Kidney tubule cell (primary cell): ENCODE data around the gene CHCHD3.
"Not testable (repeated sequence)": the region's sequence is repeated elsewhere in the genome, so short reads cannot be mapped to it uniquely, and the experiment has no call there.

ENCODE experiments used
- DNase-seq: peaks from one replicate; pipeline ENCODE4 v3.0.0-alpha.2; 2018; ENCODE audit warnings: low spot score

CHCHD3 gene

DNA sequence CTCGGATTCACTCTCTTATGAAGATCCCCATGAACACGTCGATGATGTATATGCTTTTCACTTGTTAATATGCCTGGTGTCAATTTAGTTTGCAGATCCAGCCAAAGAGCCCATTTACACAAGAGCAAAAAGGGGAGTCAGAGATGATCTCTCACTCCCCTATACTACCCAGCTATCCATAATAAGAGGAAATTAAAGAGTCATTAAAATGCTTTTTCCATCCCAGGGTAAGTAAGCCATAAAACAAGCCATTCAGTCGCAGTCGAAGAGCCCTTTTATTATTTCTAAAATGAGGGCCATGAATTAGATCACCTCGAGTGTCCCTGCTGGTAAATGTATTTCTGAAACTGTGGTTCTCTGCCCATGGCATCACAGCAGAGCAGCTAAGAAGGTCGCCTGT, 41.2 kb downstream of the CHCHD3 start:
- DNase-seq = no peak

DNA sequence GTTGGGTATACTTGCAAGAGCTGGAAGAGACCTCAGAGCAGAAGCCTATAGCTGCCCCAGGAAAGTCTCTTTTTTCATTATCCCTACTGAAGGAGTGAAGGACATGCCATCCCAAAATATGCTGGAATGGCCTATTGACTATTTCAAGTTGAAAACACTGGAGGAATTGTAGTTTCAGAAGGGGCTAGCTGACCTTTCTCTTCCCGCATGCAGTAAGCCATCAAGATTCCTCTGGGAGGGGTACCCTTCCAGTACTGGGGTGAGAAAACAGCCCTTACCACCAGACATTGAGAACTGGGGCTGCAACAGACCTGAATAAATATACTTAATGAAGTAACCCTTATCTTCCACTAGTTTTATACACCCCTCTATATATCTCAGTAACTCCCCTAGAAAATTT, 41.7 kb downstream of the CHCHD3 start:
- DNase-seq = no peak

DNA sequence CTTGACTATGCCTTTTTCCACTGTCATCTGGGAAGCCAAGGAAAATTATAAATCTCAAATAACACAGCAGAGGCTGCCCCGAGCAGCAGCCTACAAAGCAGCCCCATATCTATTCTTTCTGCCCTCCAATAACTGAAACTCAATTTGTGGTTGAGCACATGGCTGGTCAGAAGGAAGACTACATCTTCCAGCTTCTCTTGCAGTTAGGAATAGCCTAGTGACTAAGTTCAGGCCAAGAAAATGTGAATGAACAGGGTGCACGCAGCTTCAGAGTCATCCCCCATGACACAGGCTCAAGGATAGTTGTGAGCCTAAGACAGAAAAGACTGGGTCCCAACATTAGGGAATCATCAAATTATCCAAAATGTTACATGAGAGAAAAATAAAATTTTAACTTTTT, 42.3 kb downstream of the CHCHD3 start:
- DNase-seq = no peak

DNA sequence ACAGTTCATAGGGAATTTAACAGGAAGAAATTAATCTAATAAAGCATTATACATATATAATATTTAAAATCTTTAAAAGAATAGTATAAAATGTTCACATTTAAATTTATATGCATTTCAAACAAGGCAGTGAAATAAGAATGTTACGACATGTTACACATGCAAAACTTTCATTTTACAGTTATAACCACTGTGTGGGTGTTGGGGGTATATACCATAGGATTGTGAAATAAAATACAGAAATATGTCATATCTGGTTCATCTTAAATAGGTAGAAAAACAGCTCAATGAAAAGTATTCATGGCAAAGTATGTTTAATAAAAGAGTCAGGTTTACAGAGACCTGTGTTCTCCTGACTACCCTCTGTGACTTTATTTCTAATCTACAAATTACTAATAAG, 45.6 kb downstream of the CHCHD3 start:
- no peak for DNase-seq

DNA sequence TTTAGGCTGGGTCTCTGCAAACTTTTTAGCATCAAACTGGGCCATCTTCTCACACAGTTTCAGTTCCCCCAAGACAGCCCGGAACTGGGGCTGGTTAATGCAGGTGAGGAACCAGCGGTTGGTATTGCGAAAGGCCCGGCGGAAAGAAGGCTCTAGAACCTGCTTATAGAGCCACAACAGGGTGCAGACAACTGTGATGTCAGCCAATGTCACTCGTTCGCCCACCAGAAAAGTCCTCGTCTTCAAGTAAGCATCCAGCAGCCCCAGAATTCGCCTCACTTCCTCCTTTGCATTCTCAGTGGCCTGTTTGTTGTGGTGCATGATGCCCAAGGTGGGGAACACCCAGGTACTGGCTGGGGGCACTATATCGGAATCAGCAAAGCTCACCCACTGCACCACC, 46.6 kb downstream of the CHCHD3 start:
- not testable (repeated sequence) for DNase-seq

DNA sequence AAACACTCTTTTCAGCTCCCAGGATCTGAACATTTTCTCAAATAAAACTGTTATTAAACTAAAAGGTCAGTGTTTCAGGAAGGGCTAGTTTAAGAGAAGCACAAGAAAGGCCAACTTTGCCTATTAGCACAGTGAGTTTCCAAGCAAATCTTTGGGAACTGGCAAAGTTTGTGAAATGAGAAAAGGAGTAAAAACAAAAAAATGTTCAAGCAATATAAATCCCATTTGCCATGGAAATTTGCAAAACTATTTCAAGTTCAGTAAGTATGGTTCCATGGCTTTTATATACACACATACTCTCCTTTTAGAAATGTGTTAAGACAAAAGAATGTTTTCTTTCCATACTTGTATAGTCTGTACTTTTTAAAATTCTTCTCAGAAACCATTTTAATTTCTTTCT, 51.5 kb downstream of the CHCHD3 start:
- DNase-seq = no peak

DNA sequence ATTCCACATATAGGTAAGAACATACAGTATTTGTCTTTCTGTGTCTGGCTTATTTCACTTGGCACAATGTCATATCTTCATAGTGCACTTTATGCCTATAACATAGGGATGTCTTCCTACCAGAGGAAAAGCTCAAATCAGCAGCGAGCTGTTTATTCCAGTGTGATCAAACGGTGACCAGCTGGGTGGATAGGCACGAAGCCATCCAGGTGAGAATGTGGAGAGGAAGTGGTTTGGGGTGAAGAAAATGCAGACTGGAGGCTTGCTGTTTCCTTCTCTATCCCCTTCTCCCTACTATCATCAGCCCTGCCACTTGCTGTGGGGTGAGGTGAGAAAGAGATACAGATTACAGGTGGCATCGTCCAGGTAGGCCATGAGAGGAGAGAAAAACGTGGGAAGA, 52.4 kb downstream of the CHCHD3 start:
- no peak for DNase-seq

DNA sequence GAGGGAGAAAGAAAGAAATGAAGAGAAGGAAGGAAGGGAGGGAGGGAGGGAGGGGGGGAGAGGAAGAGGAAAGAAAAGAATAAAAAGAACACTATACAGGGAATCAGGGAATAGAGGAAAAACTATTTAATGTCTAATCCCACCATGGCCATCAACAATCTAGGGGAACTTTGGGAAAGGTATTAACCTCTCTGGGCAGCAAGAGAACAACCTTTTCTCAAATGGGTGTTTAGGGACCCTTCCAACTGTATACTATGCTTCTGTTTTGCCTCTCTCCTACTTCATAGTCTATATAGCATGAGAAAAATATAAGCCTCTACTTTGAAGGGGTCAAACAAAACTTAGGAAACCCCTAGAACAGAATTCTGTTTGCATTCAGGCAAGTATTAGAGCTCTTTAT, 54.5 kb downstream of the CHCHD3 start:
- no peak for DNase-seq

DNA sequence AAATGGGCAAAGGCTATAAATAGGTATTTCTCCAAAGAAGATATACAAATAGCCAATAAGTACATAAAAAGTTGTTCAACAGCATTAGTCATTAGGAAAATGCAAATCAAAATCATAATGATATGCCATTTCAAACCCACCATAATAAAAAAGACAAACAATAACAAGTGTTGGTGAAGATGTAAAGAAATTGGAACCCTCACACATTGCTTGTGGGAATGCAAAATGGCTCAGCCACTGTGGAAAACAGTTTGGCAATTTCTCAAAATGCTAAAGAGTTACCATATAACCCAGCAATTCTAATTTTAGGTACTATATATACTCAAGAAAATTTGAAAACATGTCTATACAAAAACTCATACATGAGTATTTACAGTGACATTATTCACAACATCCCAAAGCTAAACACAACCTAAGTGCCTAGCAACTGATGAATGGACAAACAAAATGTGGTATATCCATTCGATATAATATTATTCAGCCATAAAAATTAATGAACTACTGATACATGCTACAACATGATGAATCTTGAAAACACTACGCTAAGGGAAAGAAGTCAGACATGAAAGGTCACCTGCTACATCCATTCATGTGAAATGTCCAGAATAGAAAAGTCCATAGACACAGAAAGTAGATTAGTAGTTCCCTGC, 55.6 kb downstream of the CHCHD3 start:
- DNase-seq = no peak

DNA sequence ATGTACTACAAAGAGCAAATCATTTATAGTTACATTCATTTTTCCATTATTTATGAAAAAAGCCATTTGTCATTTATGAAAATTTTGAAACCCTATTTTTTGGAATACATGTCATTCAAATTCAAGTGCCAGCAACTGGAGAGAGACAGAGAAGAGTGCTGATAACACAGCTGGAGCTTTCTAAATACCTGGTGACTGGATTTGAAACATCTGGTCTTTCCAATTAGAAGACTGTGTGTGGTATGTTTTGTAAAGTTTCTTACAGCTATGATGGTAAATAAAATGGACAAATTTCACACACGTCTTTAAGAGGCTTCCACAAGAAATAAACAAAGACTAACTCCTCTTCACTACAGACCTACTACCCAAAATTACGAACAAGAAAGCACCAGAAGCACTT, 56.8 kb downstream of the CHCHD3 start:
- DNase-seq = no peak

DNA sequence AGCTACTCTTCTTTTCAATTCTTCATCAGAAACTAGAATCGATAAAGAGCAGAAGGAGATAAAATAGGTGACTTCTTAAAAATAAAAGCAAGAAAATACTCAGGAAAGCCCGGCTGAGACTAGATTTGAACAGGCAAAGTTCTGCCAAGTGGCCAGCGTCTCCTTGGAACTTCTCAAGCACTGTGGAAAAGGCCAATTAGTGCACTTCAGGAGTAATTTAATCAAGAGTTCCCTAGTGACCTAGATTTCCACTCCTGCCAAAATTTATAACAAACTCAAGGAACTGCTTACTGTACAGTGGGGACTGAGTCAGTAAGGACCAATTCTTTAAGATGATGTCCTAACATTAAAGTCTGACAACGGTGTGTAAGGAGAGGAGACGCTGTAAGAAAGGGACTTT, 57.3 kb downstream of the CHCHD3 start:
- DNase-seq = no peak

DNA sequence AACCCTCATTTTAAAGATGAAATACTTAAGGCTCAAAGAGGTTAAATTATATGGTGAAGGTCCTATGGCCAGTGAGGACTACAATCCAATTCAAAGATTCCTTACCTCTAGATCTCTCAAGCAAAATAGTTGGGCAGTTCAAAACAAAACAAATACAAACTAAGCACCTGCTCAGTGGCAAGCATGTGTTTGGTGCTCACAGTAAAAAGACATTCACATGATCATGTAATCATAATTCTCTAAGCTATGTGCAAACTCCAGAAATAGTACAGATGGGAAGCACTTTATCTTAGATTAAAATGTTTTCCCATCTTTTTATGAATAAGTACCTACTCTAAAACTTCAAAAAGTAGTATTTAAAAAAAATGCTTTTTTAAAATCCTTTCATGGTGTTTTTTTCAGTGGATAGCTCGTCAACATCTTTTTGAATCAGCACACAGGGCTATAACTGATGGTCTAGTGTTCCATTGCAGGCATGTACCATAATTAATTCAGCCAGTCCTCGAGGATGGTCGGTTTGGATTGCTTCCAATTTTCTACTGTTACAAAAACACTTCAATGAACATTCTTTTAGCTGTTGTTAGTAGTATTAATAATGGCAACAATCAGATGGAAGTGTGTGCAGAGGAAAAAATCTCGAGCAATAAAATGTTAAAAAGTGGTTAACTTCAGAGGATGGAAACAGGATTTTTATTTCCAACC, 58.4 kb downstream of the CHCHD3 start:
- no peak for DNase-seq

DNA sequence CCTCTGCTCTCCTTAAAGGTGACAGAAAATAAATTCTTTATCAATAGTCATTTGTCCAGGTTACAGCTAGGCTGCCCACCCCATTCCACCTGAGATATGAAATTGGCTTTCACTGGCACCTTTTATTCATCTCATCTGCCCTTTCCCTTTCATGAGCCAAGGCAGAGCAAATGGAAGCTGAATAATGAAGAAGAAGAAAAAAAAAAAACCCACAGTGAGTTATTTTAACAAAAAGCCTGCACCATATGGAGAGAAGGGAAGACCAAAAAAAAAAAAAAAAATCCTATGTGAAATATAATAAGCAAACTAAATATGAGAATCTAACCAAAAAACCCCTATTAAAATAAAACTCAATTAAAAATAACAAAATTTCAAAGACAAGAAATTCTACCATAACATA, 59.2 kb downstream of the CHCHD3 start:
- no peak for DNase-seq

DNA sequence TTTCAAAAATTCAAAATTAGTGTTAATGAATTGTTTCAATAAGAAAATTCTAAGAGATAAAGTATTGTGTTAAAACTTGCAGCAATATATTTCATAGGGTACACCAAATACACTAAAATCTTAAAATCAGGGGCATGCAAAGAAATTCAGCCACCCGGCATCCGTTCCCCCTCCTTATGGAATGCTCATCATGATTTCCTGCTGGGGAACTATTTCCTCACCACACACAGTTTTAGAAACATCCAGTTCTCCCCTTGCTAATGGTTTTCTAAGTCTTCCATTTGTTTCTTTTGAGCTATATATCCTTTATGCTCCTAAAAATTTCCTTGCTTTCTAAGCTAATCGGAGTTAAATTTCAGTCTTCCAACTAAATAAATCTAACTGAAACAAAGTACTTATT, 60.7 kb downstream of the CHCHD3 start:
- DNase-seq = no peak

DNA sequence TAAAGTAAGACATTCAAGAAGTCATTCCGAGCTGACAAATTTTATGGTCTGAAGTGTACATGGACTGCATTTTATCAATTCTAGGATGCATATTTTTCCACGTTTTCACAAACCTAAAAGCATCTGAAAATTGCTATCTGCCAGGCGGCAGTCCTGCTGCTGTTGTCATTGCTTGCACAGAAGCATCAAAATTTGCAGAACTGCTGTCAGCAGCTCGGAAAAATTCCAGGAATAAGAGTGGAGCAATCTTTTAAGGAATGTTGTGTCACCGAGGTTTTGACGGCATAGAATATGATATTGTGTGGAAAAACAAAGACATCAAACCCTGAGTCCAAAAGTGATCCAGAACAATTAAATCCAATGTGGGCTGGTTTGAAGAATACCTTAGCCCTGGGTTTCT, 61.4 kb downstream of the CHCHD3 start:
- no peak for DNase-seq

DNA sequence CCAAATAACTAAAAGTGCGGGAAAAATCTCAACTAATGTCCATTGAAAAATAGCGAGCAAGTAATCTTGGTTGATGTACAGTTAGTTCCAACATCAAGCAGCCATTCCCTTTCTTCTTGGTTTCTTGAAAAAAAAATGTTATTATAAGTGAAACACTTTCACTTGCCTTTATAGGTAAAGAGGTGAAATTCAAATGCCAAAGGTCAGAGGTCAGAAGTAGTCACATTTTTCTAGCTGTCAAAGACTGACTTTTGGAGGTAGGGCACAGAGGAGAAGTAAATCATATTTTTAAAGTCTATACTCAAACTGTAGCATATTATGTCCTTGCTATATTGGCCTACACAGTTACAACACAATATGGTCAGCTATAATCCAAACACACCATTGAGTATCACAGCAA, 62.3 kb downstream of the CHCHD3 start:
- no peak for DNase-seq

DNA sequence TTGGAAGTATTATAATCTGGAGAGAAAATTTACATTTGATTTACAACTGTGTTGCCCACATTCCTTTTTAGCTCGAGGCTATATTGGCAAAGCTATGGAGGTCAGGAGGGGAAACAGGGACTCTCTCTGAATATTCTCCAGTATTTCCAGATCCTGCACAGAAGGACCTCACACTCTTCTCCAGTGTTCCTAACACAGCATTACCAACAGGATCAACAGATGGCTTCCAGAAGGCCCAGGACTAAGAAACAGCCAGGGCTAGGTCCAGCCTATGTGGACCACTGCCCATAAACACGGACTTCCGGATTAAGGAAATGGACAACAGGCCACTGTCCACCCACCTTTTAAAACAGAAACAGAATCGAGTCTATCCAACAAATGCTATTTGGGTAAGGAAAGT, 65.3 kb downstream of the CHCHD3 start:
- no peak for DNase-seq

DNA sequence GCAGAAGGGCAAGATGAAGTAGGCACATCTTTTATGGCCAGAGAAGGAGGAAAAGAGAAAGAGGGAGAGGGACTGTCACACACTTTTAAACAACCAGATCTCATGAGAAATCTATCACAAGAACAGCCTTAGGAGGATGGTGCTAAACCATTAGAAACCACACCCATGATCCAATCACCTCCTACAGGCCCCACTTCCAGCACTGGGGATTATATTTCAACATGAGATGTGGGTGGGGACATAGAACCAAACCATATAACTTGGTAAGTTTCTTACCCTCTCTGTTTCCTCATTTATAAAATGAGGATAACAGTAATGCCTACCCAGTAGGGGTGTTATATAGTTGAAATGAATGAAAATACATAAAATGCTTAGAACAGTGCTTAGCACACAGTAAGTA, 66.0 kb downstream of the CHCHD3 start:
- no peak for DNase-seq

DNA sequence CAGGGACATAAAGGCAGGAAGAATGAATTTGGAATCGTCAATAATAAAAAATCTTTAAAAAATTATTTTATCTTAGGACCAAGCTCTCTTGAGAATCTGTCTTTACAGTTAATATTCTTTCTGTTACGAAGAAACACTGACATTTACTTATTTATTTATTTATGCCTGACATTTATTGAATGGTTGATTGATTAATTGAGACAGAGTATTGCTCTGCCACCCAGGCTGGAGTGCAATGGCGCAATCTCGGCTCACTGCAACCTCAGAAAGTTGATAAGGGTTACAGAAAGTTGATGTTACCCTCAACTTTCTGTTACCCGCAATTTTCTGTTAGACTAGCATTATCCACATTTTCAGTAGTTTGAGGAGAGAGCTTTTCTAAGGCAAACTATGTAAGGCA, 70.1 kb downstream of the CHCHD3 start:
- no peak for DNase-seq

DNA sequence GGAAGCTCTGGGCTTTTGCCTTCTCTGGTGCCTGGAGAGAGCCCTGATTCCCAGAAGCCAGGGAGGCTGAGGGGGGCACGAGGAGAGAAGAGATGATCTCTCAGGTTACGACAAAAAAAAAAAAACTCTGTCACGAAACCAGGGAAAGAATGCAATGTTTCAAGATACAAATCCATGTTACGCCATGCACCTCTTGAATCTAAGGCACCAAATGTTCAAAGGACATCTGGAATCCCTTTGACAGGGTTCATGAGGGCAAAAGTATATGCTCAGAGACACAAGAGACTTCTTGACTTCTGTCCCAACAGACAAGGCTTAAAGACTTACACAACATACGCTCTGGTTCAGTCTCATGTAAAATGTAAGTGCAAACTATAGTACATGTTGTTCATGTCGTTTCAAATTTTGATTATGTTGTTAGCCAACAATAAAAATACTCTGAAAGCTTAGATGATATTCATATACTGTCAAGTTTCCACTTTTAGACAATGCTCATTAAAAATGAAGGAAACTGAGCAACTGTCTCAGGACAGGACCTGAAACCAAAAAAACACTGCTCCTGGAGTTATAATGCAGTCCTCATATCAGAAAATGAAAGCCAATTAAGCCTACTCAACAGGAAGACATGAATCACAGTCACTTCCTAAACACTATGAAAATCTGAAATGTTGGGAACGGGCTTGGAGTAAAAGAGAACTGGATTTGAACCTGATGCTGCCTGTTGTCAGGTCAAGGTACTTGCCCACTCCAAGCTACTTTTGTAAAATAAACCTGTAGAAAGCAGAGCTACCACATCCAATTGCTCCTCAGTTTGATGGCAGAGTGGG, 72.3 kb downstream of the CHCHD3 start:
- no peak for DNase-seq

DNA sequence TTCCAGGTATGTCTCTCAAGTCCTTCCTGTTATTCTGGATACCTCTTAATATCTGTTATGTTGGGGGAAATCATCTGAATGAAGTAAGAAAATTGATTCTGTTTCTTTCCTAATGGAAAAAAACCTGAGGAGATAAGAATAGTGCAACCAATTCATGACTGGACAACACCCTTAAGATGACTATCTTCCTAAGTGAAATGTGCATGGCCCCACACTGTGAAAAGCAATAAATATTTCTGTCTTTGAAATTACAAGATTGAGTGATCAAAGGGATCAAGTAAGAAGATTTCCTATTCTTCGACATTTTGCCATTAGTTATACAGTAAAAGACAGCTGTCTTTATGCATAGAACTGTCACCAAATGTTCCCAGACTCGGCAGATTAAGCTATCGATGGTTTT, 73.9 kb downstream of the CHCHD3 start:
- no peak for DNase-seq

DNA sequence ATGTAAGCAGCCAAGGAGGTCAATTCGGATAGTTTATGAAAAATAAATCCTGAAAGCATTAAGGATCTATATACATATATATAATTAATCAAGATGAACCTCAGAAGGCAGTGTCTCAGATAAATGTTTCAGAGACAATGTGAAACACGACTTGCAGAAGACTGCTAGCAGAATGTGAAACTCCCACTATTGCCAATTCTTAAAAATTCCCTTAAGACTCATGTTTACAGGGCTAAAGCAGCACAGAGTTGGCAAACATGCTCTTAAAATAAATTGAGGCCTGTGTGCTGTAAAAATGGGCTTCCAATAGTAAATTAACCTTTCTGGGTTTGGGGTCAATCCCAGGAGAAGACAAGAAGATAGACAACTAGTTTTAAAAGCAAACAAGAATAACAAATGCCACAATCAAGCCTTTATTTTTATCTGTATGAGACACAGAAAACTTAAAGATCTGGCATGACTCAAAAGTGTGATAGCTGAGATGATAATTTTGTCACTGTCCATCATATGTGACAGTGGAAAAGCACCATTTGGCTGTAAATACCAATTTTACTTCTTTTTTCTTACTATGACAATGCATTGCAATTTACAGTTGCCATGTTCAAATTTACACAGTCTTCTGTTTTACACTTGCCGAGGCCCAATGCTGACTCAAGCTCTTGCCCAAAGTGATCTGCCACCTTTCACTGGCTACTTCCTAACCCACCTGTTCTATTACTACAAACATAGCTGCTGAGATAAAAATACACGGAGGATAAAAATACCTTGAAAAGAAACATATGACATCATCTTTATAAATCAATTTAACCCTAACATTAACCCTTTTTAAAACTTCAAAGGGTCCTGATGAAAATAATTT, 78.6 kb downstream of the CHCHD3 start:
- DNase-seq = no peak
